Measurements from ENCODE around the gene BMAL2.

Gene BMAL2

GRCh38 chr12:27361372-27361771 lies 28.7 kb downstream of the BMAL2 start:
- DNase-seq = no peak

- no peak for DNase-seq
Observed at GRCh38 chr12:27366621-27367020, 34.0 kb downstream of the BMAL2 start.

- no peak for DNase-seq
Observed at GRCh38 chr12:27367078-27367477, 34.4 kb downstream of the BMAL2 start.

- DNase-seq = no peak
Observed at GRCh38 chr12:27382171-27382795, 49.6 kb downstream of the BMAL2 start.

Measured in stimulated activated CD4-positive, alpha-beta T cell treated with anti-CD3 and anti-CD28 coated beads, Interleukin-12 subunit alpha, Interleukin-12 subunit beta, amount 100 ng/mL, for 4 hours (primary cell).